Trophoblast cell (in vitro differentiated cells and primary cell): ENCODE results near the gene USP6NL.

Source experiments
- DNase-seq, 2 donors: peaks; one replicate each; pipeline ENCODE4 v3.0.0-alpha.2; 2016
- H2AFZ ChIP-seq: 2 replicates; pipeline ENCODE4 v1.6.1; 2013; ENCODE audit warnings: low read length, moderate library complexity, mild to moderate bottlenecking; ENCODE audit not compliant: insufficient read depth, poor library complexity
- H2AK5ac ChIP-seq: 2 replicates; pipeline ENCODE4 v1.6.1; 2013; ENCODE audit warnings: mild to moderate bottlenecking, low read length
- H2BK120ac ChIP-seq: 2 replicates; pipeline ENCODE4 v1.6.1; 2013; ENCODE audit warnings: low read length, mild to moderate bottlenecking, moderate library complexity; ENCODE audit not compliant: insufficient read depth, poor library complexity
- H2BK12ac ChIP-seq: 2 replicates; pipeline ENCODE4 v1.6.1; 2013; ENCODE audit warnings: mild to moderate bottlenecking, low read length, moderate library complexity
- H2BK5ac ChIP-seq: 2 replicates; pipeline ENCODE4 v1.6.1; 2013; ENCODE audit warnings: low read length, low read depth, moderate library complexity, mild to moderate bottlenecking; ENCODE audit not compliant: poor library complexity
- H3K14ac ChIP-seq: 2 replicates; pipeline ENCODE4 v1.6.1; 2013; ENCODE audit warnings: mild to moderate bottlenecking, low read length
- H3K18ac ChIP-seq: 2 replicates; pipeline ENCODE4 v1.6.1; 2013; ENCODE audit warnings: mild to moderate bottlenecking, low read length
- H3K23ac ChIP-seq: 2 replicates; pipeline ENCODE4 v1.6.1; 2013; ENCODE audit warnings: low read length
- H3K27ac ChIP-seq: 2 replicates; pipeline ENCODE4 v1.5.1; 2013; ENCODE audit warnings: low read depth, mild to moderate bottlenecking, inconsistent platforms, low read length, moderate library complexity
- H3K27me3 ChIP-seq: 2 replicates; pipeline ENCODE4 v1.6.1; 2013; ENCODE audit warnings: inconsistent platforms, mild to moderate bottlenecking, low read length, moderate library complexity; ENCODE audit not compliant: insufficient read depth
- H3K36me3 ChIP-seq, 2 experiments: 1 replicate in 1 of 2; 2 replicates in 1 of 2; pipeline ENCODE4 v1.6.1; 2013; ENCODE audit warnings: low read length in 2 of 2, mild to moderate bottlenecking in 2 of 2, moderate library complexity in 1 of 2; ENCODE audit not compliant: insufficient read depth in 2 of 2, control insufficient read depth in 1 of 2
- H3K4ac ChIP-seq: 2 replicates; pipeline ENCODE4 v1.6.1; 2013; ENCODE audit warnings: low read depth, mild to moderate bottlenecking, low read length, moderate library complexity
- H3K4me1 ChIP-seq, 2 experiments: 1 replicate in 1 of 2; 2 replicates in 1 of 2; pipeline ENCODE4 v1.6.1; 2013; ENCODE audit warnings: low read length in 2 of 2, mild to moderate bottlenecking in 2 of 2, moderate library complexity in 1 of 2; ENCODE audit not compliant: insufficient read depth in 2 of 2, control insufficient read depth in 1 of 2
- H3K4me2 ChIP-seq: 2 replicates; pipeline ENCODE4 v1.6.1; 2013; ENCODE audit warnings: inconsistent platforms, mild to moderate bottlenecking, low read length, moderate library complexity
- H3K4me3 ChIP-seq: 2 replicates; pipeline ENCODE4 v1.5.1; 2013; ENCODE audit warnings: mild to moderate bottlenecking, low read depth, low read length, inconsistent platforms
- H3K79me1 ChIP-seq: one replicate; pipeline ENCODE4 v1.6.1; 2013; ENCODE audit warnings: low read length
- H3K79me2 ChIP-seq: 2 replicates; pipeline ENCODE4 v1.6.1; 2013; ENCODE audit warnings: low read length, mild to moderate bottlenecking; ENCODE audit not compliant: control insufficient read depth, insufficient read depth, poor library complexity
- H3K9ac ChIP-seq: 2 replicates; pipeline ENCODE4 v1.6.1; 2013; ENCODE audit warnings: mild to moderate bottlenecking, low read length
- H3K9me3 ChIP-seq: 2 replicates; pipeline ENCODE4 v1.6.1; 2013; ENCODE audit warnings: low read depth, mild to moderate bottlenecking, control low read depth, inconsistent platforms, low read length; ENCODE audit not compliant: insufficient read depth
- H4K12ac ChIP-seq: 2 replicates; pipeline ENCODE4 v1.6.1; 2013; ENCODE audit warnings: low read depth, mild to moderate bottlenecking, low read length, moderate library complexity
- H4K8ac ChIP-seq: 2 replicates; pipeline ENCODE4 v1.6.1; 2013; ENCODE audit warnings: low read depth, mild to moderate bottlenecking, low read length, moderate library complexity
- H4K91ac ChIP-seq: one replicate; pipeline ENCODE4 v1.6.1; 2013; ENCODE audit warnings: low read depth, mild to moderate bottlenecking, low read length, moderate library complexity
- WGBS: extraction: QIAGEN DNeasy Blood & Tissue Kit; methylation state at CpG from one replicate; pipeline ENCODE4 v1.1.7; 2013; ENCODE audit warnings: missing lambda C conversion rate; ENCODE audit not compliant: insufficient read length, insufficient coverage; ENCODE audit errors: extremely low coverage; 5-methylcytosine and 5-hydroxymethylcytosine counted together

Gene USP6NL

DNA sequence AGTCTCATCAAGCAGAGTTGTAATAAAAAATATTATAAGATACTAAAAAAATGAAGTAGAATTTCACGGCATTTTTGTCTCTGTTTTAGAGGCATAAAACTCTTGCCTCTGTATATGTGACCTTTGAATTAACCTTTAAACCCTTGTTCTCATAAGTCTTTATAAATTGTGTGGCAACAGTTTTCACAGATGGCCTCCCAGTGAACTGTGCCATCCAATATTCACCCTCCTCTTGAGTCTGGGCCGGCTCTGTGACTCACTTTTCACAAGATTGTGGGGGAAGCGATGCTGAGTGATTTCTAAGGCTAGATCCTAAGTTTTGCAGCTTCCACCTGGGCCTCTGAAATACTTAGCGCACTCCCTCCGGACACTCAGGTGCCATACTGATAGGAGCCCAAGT lies 4.6 kb upstream of the USP6NL start:
- no peak overlapping the region for H3K27ac ChIP-seq
- no peak overlapping the region for H2AFZ ChIP-seq
- peaks cover 9% of the 10 kb centered on the region for H3K79me1 ChIP-seq
- H3K23ac ChIP-seq: no peak overlapping the region
- no CpG with 5 or more reads among the region's 5 CpGs for WGBS
- H3K79me2 ChIP-seq: peaks cover 3% of the 10 kb centered on the region
- DNase-seq: no peak
- no peak overlapping the region for H3K4me2 ChIP-seq
- H3K9ac ChIP-seq: no peak overlapping the region
- no peaks in the 10 kb centered on the region for H3K36me3 ChIP-seq
- no peak overlapping the region for H2BK5ac ChIP-seq
- peak overlapping the region; percentile 84 for H2BK12ac ChIP-seq
- H3K4me3 ChIP-seq: no peak overlapping the region
- H4K8ac ChIP-seq: no peak overlapping the region
- H3K4ac ChIP-seq: no peak overlapping the region
- no peak overlapping the region for H2BK120ac ChIP-seq
- H4K91ac ChIP-seq: peak overlapping the region; percentile 65
- H3K27me3 ChIP-seq: no peaks in the 10 kb centered on the region
- no peaks in the 10 kb centered on the region for H3K9me3 ChIP-seq
- peak overlapping the region; percentile 79 for H2AK5ac ChIP-seq
- no peak overlapping the region for H3K14ac ChIP-seq
- H3K18ac ChIP-seq: no peak overlapping the region
- H4K12ac ChIP-seq: no peak overlapping the region
- H3K4me1 ChIP-seq: peaks cover 0 to 7% of the 10 kb centered on the region in 2 experiments

DNA sequence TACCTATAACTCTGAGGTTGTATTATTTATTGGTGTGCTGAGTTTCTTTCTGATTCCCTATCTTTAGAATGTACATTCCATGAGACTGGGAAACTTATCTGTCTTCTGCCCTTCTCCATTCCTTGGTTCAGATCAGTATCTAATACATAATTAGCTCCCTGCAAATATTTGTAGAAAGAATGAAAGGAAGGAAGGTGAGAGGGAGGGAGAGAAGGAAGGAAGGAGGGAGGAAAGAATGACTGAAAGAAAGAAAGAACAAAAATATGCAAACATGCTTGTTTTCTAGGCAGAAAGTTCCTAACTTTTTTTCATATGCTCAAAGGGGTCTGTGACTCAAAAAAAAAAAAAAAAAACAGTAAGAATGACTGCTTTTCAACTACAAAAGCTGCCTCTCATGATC lies 3.9 kb upstream of the USP6NL start:
- Histone ChIP-seq H3K9me3 (no peaks in the 10 kb centered on the region), H3K79me1 (peaks cover 12% of the 10 kb centered on the region), H3K9ac (no peak overlapping the region), H2AFZ (no peak overlapping the region), H3K4me2 (no peak overlapping the region), H3K4me1 (peaks cover 0 to 7% of the 10 kb centered on the region in 2 experiments), H2BK12ac (no peak overlapping the region), H4K12ac (no peak overlapping the region), H3K14ac (no peak overlapping the region), H3K4me3 (no peak overlapping the region), H3K4ac (no peak overlapping the region), H3K27ac (no peak overlapping the region), H3K23ac (no peak overlapping the region), H2BK120ac (no peak overlapping the region), H4K8ac (no peak overlapping the region), H3K36me3 (no peaks in the 10 kb centered on the region), H3K18ac (no peak overlapping the region), H2BK5ac (no peak overlapping the region), H2AK5ac (no peak overlapping the region), H3K27me3 (no peaks in the 10 kb centered on the region), H4K91ac (no peak overlapping the region), H3K79me2 (peaks cover 3% of the 10 kb centered on the region)
- DNase-seq: peak in 1 of 2 donors; percentile 76

GRCh38 chr10:11612021-11613001 lies 861 bp upstream of the USP6NL start:
- H2BK120ac ChIP-seq: no peak overlapping the region
- peak overlapping the region; percentile 31 for H3K18ac ChIP-seq
- H3K4me1 ChIP-seq: peaks cover 4 to 7% of the 10 kb centered on the region in 2 experiments
- H3K9ac ChIP-seq: peak overlapping the region; percentile 54
- H2AK5ac ChIP-seq: no peak overlapping the region
- peak overlapping the region; percentile 92 for H3K4me2 ChIP-seq
- H3K9me3 ChIP-seq: no peaks in the 10 kb centered on the region
- H2AFZ ChIP-seq: peak overlapping the region; percentile 57
- H4K12ac ChIP-seq: peak overlapping the region; percentile 39
- no peak overlapping the region for H2BK5ac ChIP-seq
- H3K27ac ChIP-seq: no peak overlapping the region
- peaks cover 10% of the 10 kb centered on the region for H3K79me2 ChIP-seq
- peak overlapping the region; percentile 83 for H4K8ac ChIP-seq
- no peaks in the 10 kb centered on the region for H3K27me3 ChIP-seq
- DNase-seq: peak; percentile 61 to 86
- H3K36me3 ChIP-seq: no peaks in the 10 kb centered on the region
- no peak overlapping the region for H4K91ac ChIP-seq
- H3K14ac ChIP-seq: peak overlapping the region; percentile 21
- H3K4me3 ChIP-seq: peak overlapping the region; percentile 94
- no peak overlapping the region for H3K4ac ChIP-seq
- WGBS: no CpG with 5 or more reads among the region's 11 CpGs
- peaks cover 12% of the 10 kb centered on the region for H3K79me1 ChIP-seq
- no peak overlapping the region for H3K23ac ChIP-seq
- H2BK12ac ChIP-seq: no peak overlapping the region

DNA sequence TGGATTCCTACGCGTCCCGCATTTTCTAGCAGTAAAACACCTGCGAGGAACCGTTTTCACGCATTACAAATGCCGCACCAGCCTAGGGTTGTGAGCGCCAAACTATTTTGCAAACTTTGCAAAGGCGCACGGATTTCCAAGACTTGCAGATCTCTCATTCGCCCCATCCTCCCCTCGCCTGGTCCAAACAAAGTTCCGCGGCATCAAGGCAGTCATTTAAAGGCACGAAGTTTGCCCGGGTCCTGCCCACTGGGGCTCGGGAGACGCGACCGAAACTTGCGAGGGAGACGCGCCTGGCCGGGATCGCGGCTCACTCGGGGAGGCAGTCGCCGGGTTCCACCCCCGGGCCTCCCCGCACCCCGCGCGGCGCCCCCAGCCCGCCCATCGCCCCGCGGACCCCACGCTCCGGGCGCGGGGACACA lies 613 bp downstream of the USP6NL start:
- no peaks in the 10 kb centered on the region for H3K27me3 ChIP-seq
- no peak overlapping the region for H2BK12ac ChIP-seq
- peak overlapping the region; percentile 79 for H2AFZ ChIP-seq
- H3K36me3 ChIP-seq: no peaks in the 10 kb centered on the region
- H3K4ac ChIP-seq: peak overlapping the region; percentile 52
- peak overlapping the region; percentile 87 for H3K9ac ChIP-seq
- H4K91ac ChIP-seq: peak overlapping the region; percentile 94
- peak overlapping the region; percentile 85 for H3K14ac ChIP-seq
- H3K4me1 ChIP-seq: peaks cover 4% of the 10 kb centered on the region in 2 experiments
- H3K79me2 ChIP-seq: peaks cover 13% of the 10 kb centered on the region
- H3K27ac ChIP-seq: peak overlapping the region; percentile 90
- no peaks in the 10 kb centered on the region for H3K9me3 ChIP-seq
- H4K12ac ChIP-seq: peak overlapping the region; percentile 78
- peak overlapping the region; percentile 94 for H3K4me3 ChIP-seq
- H3K79me1 ChIP-seq: peaks cover 12% of the 10 kb centered on the region
- H3K23ac ChIP-seq: peak overlapping the region; percentile 85
- DNase-seq: peak in 1 of 2 donors; percentile 74
- H4K8ac ChIP-seq: peak overlapping the region; percentile 78
- H2BK5ac ChIP-seq: peak overlapping the region; percentile 62
- peak overlapping the region; percentile 92 for H3K4me2 ChIP-seq
- WGBS: no CpG with 5 or more reads among the region's 43 CpGs
- peak overlapping the region; percentile 64 for H2BK120ac ChIP-seq
- H2AK5ac ChIP-seq: no peak overlapping the region
- H3K18ac ChIP-seq: peak overlapping the region; percentile 80
